Activated naive CD4-positive, alpha-beta T cell treated with anti-CD3 and anti-CD28 coated beads for 36 hours (primary cell): ENCODE measurements around the gene TRANK1. TPM values are rescaled to one million over a fixed set of nuclear protein-coding genes. Genes with fewer than 3 reads are reported as not detected.

Source experiments
- CTCF ChIA-PET: fragments of 350-600 bp; sonication (Branson Sonifier 250); formaldehyde crosslinking; loops from one replicate; lab custom pipeline; 2021; ENCODE audit warnings: antibody characterized with exemption; lab: Charles Lee
- DNase-seq: peaks from one replicate; pipeline ENCODE4 v3.0.0-alpha.2; 2020
- H3K27ac Mint-ChIP-seq: one replicate; pipeline ENCODE4 v1.8.0; 2021; ENCODE audit warnings: mild to moderate bottlenecking, mixed read lengths
- H3K27me3 Mint-ChIP-seq: one replicate; pipeline ENCODE4 v1.8.0; 2021; ENCODE audit warnings: low read depth, mixed read lengths
- H3K36me3 Mint-ChIP-seq: one replicate; pipeline ENCODE4 v1.8.0; 2021; ENCODE audit warnings: low read depth, mixed read lengths
- H3K4me1 Mint-ChIP-seq: one replicate; pipeline ENCODE4 v1.8.0; 2021; ENCODE audit warnings: low read depth, mixed read lengths
- H3K4me3 Mint-ChIP-seq: one replicate; pipeline ENCODE4 v1.8.0; 2021; ENCODE audit warnings: mild to moderate bottlenecking, moderate library complexity, mixed read lengths
- H3K9me3 Mint-ChIP-seq: one replicate; pipeline ENCODE4 v1.8.0; 2021; ENCODE audit warnings: mixed read lengths
- intact Hi-C: fragments of 100-400 bp; cut with micrococcal nuclease; formaldehyde crosslinking; loops from one replicate; pipeline ENCODE4 v1.15.1; 2023
- total RNA-seq, 2 experiments: library from RNA; stranded (reverse); gene quantifications; one replicate each; pipeline ENCODE4 v1.2.3, GENCODE V29; 2021

Gene TRANK1
- total RNA-seq, 2 experiments from 2014 or later = 10.9 to 11.0 TPM

- peaks cover 9% of the 10 kb centered on the region for H3K27me3 Mint-ChIP-seq
- H3K27ac Mint-ChIP-seq = no peak overlapping the region
- H3K4me1 Mint-ChIP-seq = no peaks in the 10 kb centered on the region
- CTCF ChIA-PET = no interaction called here
- H3K9me3 Mint-ChIP-seq = peaks cover 1% of the 10 kb centered on the region
- H3K36me3 Mint-ChIP-seq = no peaks in the 10 kb centered on the region
- intact Hi-C loops = no loop called here
- no peak overlapping the region for H3K4me3 Mint-ChIP-seq
- DNase-seq = no peak
Measured at GRCh38 chr3:36800533-36801116, 144.2 kb downstream of the TRANK1 start.

GRCh38 chr3:36796881-36797280, 148.0 kb downstream of the TRANK1 start:
- Mint-ChIP-seq H3K36me3 (no peaks in the 10 kb centered on the region), H3K4me3 (no peak overlapping the region), H3K27me3 (peaks cover 4% of the 10 kb centered on the region), H3K4me1 (no peaks in the 10 kb centered on the region), H3K27ac (no peak overlapping the region), H3K9me3 (no peaks in the 10 kb centered on the region)
- DNase-seq = no peak
- CTCF ChIA-PET = no interaction called here
- intact Hi-C loops = no loop called here

- intact Hi-C loops = no loop called here
- no peak overlapping the region for H3K27ac Mint-ChIP-seq
- H3K36me3 Mint-ChIP-seq = no peaks in the 10 kb centered on the region
- DNase-seq = no peak
- no peaks in the 10 kb centered on the region for H3K4me1 Mint-ChIP-seq
- no peak overlapping the region for H3K4me3 Mint-ChIP-seq
- no peaks in the 10 kb centered on the region for H3K9me3 Mint-ChIP-seq
- peaks cover 4% of the 10 kb centered on the region for H3K27me3 Mint-ChIP-seq
- CTCF ChIA-PET = no interaction called here
Measured at GRCh38 chr3:36796161-36796560, 148.7 kb downstream of the TRANK1 start.

DNA sequence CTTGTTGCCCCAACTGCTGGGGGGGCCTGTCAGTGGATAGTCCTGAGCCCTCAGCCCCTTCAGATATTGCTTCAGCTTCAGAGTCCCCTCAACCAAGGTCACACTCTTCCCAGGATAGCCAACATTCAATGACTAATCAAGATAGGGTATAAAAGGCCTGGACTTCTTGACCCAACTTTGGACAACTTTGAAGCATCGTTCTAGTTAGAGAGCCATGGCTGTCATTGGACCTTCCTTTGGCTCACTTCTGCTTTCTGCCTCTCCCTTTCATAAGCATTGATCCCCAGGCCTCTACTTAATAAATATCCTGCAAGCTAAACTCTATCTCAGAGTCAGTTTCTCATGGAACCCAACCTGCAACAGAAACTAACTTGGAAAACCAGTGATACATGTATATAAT, 149.2 kb downstream of the TRANK1 start:
- CTCF ChIA-PET = interaction anchor here (1.9 kb wide), 1 partner anchor 162 kb away, joined by 4 read pairs; no protein-coding TSS in a partner anchor
- Mint-ChIP-seq H3K36me3 (no peaks in the 10 kb centered on the region), H3K9me3 (no peaks in the 10 kb centered on the region), H3K4me3 (no peak overlapping the region), H3K27ac (no peak overlapping the region), H3K4me1 (no peaks in the 10 kb centered on the region), H3K27me3 (peaks cover 2% of the 10 kb centered on the region)
- intact Hi-C loops = no loop called here
- DNase-seq = no peak

- Mint-ChIP-seq H3K4me3 (no peak overlapping the region), H3K27ac (no peak overlapping the region), H3K4me1 (no peaks in the 10 kb centered on the region), H3K36me3 (no peaks in the 10 kb centered on the region), H3K27me3 (no peaks in the 10 kb centered on the region), H3K9me3 (no peaks in the 10 kb centered on the region)
- intact Hi-C loops = loop anchor here (1.0 kb wide), 2 partner anchors 77 to 166 kb away; no protein-coding TSS in a partner anchor
- CTCF ChIA-PET = interaction anchor here (0.6 to 2.3 kb wide), 5 partner anchors 28 to 166 kb away, joined by 3 to 9 read pairs (median 4); no protein-coding TSS in a partner anchor
- DNase-seq = peak; percentile 30
Measured at GRCh38 chr3:36792342-36792741, 152.5 kb downstream of the TRANK1 start.

- CTCF ChIA-PET = interaction anchor here (2.3 kb wide), 1 partner anchor 76 kb away, joined by 9 read pairs; no protein-coding TSS in a partner anchor
- intact Hi-C loops = no loop called here
- no peak overlapping the region for H3K27ac Mint-ChIP-seq
- no peaks in the 10 kb centered on the region for H3K4me1 Mint-ChIP-seq
- no peaks in the 10 kb centered on the region for H3K9me3 Mint-ChIP-seq
- no peak overlapping the region for H3K4me3 Mint-ChIP-seq
- H3K36me3 Mint-ChIP-seq = no peaks in the 10 kb centered on the region
- no peaks in the 10 kb centered on the region for H3K27me3 Mint-ChIP-seq
- DNase-seq = no peak
Measured at GRCh38 chr3:36790765-36791164, 154.1 kb downstream of the TRANK1 start.

GRCh38 chr3:36786921-36787890, 157.6 kb downstream of the TRANK1 start:
- H3K27ac Mint-ChIP-seq = no peak overlapping the region

GRCh38 chr3:36784138-36784635, 160.7 kb downstream of the TRANK1 start:
- Mint-ChIP-seq H3K36me3 (no peaks in the 10 kb centered on the region), H3K27ac (no peak overlapping the region), H3K27me3 (peaks cover 2% of the 10 kb centered on the region), H3K9me3 (no peaks in the 10 kb centered on the region), H3K4me1 (no peaks in the 10 kb centered on the region), H3K4me3 (no peak overlapping the region)
- CTCF ChIA-PET = no interaction called here
- no peak for DNase-seq
- intact Hi-C loops = no loop called here

More at GRCh38 chr3:36786921-36787890, 157.6 kb downstream of the TRANK1 start:
- peaks cover 2% of the 10 kb centered on the region for H3K27me3 Mint-ChIP-seq
- no peak for DNase-seq
- no peaks in the 10 kb centered on the region for H3K9me3 Mint-ChIP-seq
- intact Hi-C loops = no loop called here
- no peak overlapping the region for H3K4me3 Mint-ChIP-seq
- CTCF ChIA-PET = no interaction called here
- no peaks in the 10 kb centered on the region for H3K4me1 Mint-ChIP-seq
- H3K36me3 Mint-ChIP-seq = no peaks in the 10 kb centered on the region

DNA sequence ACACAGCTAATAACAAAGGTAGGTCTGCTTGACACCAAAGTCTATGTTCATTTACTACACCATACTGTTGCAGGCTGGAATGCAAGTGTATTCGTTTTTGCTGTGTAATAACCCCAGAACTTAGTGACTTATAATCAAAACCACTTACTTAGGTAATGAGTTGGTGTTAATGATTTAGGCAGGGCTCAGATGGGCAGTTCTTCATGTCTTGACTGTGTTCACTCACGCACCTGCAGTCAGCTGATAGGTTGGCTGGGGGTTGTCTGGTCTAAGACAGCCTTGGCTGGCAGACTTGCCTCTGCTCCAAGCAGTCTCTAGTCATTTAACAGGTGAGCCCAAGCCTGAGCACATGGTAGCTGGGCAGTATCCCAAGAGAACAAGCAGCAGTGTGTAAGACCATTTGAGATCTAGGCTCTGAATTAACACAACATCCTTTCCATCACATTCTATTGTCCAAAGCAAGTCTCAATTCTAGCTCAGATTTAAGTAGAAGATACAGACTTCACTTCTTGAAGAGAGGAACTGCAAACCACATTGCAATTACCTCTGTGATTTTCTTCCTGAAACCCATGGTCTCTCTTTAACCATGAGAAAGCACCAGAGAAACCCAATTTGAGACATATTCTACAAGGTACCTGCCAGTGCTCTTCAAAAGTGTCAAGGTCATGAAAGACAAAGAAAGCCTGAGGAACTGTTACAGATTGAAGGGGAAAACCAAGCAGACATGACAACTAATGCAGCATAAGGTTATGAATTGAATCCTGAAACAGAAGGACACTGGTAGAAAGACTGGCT, 167.2 kb downstream of the TRANK1 start:
- intact Hi-C loops = no loop called here
- Mint-ChIP-seq H3K27ac (no peak overlapping the region), H3K9me3 (no peaks in the 10 kb centered on the region), H3K36me3 (no peaks in the 10 kb centered on the region), H3K27me3 (no peaks in the 10 kb centered on the region), H3K4me1 (no peaks in the 10 kb centered on the region), H3K4me3 (no peak overlapping the region)
- CTCF ChIA-PET = no interaction called here
- DNase-seq = no peak

Other genes starting within 250 kb of the TRANK1 start
- gene DCLK3, start 180.5 kb downstream of the TRANK1 start, total RNA-seq = not detected
- gene EPM2AIP1, start 48.1 kb upstream of the TRANK1 start, total RNA-seq = 10 to 100 TPM; 10.8 to 13.1 TPM
- 10 to 100 TPM; 86.6 to 95.3 TPM for gene MLH1, start 48.5 kb upstream of the TRANK1 start, total RNA-seq
- gene LRRFIP2, start 229.5 kb upstream of the TRANK1 start, total RNA-seq = 10 to 100 TPM; 13.3 to 15.3 TPM